ENCODE results near the gene NCOA1. TPM values are rescaled to one million over a fixed set of nuclear protein-coding genes. Genes with fewer than 3 reads are reported as not detected.

Gene NCOA1
- total RNA-seq, 1 experiment from 2014 or later = 27.5 TPM

DNA sequence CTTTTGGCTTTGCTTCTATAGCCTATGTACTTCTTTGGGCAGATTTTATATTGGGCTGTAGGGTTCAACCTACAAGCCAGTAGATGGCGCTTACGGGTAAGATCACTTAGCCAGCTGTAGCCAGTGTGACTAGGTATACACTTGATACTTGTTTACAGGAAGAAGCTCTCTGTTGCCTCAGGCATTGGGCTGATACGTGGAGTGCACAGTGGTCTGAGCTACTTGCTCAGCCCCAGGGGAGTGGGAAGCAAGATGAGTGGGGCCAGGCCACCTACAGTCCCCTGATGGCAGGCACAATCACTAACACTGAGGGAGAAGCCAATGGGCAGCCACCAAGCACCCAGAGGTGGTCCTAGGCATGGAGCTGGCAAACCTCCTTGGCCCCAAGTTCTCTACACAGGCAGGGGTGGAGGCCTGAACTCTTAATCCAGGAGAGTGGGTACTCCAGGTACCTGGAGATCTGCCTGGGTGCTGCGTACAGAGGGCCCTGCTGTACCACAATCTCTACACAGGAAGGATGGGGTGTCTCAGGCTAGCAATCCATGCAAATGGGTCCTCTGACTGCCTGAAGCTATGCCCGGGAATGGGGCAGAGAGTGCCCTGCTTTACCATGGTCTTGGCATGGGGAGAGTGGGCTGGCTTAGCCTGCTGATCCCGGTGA is 122.2 kb downstream of the NCOA1 start:
- H3K36me3 ChIP-seq (ENCODE audit: insufficient read depth, low read length, poor library complexity, severe bottlenecking) = no peaks in the 10 kb centered on the region
- no TSS peak for BruUV-seq (replicated peaks)
- ChIA-PET CTCF (interaction anchor here (0.5 to 1.0 kb wide), 5 partner anchors 176 to 307 kb away, joined by 3 to 4 read pairs (median 3); partner anchors contain the start of gene ADCY3), POLR2A (ENCODE audit: low non-redundant PET) (no interaction called here)
- no peaks in the 10 kb centered on the region for H3K27me3 ChIP-seq (replicated peaks; ENCODE audit: insufficient read depth, low read depth, low read length, poor library complexity)
- H3K27ac ChIP-seq (ENCODE audit: low read depth, low read length, poor library complexity, severe bottlenecking) = no peak overlapping the region
- H3K9me3 ChIP-seq (ENCODE audit: low read depth, low read length, poor library complexity, severe bottlenecking) = peaks cover 12% of the 10 kb centered on the region
- DNase-seq (ENCODE audit: low spot score) = peak; percentile 71
- H3K4me1 ChIP-seq (ENCODE audit: insufficient read depth, low read length, poor library complexity, severe bottlenecking) = peaks cover 18% of the 10 kb centered on the region
- intact Hi-C loops (cut with micrococcal nuclease; ENCODE audit: unreplicated experiment) = loop anchor here (2.0 kb wide), 1 partner anchor 214 kb away; no protein-coding TSS in a partner anchor
- no peak for TF ChIP-seq EZH2 (IDR thresholded peaks at IDR 0.05; ENCODE audit: borderline replicate concordance, low read depth, low read length, poor library complexity, severe bottlenecking)
- TF ChIP-seq, protein P1, sequence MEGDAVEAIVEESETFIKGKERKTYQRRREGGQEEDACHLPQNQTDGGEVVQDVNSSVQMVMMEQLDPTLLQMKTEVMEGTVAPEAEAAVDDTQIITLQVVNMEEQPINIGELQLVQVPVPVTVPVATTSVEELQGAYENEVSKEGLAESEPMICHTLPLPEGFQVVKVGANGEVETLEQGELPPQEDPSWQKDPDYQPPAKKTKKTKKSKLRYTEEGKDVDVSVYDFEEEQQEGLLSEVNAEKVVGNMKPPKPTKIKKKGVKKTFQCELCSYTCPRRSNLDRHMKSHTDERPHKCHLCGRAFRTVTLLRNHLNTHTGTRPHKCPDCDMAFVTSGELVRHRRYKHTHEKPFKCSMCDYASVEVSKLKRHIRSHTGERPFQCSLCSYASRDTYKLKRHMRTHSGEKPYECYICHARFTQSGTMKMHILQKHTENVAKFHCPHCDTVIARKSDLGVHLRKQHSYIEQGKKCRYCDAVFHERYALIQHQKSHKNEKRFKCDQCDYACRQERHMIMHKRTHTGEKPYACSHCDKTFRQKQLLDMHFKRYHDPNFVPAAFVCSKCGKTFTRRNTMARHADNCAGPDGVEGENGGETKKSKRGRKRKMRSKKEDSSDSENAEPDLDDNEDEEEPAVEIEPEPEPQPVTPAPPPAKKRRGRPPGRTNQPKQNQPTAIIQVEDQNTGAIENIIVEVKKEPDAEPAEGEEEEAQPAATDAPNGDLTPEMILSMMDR (conservative IDR thresholded peaks at IDR 0.05; ENCODE audit: low read depth, low read length) = peak; percentile 67
- H3K4me3 ChIP-seq (ENCODE audit: low read depth, low read length, poor library complexity, severe bottlenecking) = no peak overlapping the region

DNA sequence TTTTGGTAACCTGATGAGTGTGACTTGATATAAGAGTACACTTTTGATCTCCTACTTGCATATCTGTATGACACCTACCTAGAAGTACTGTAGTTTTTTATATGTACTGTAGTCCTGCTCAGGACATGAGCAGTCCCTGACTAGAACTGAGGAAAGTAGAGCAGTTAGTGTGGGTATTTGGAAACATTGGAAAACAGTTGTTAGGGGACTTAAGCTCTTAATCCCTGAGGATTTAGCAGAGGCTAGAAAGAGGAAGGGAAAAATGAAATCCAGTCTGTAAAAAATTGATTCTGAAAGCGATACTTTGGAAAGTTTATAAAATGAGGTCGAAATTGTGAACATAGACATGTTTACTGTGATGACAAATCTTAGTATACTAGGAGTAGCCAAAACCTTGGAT is 125.6 kb downstream of the NCOA1 start:
- Histone ChIP-seq H3K27ac (ENCODE audit: low read depth, low read length, poor library complexity, severe bottlenecking) (no peak overlapping the region), H3K27me3 (replicated peaks; ENCODE audit: insufficient read depth, low read depth, low read length, poor library complexity) (no peaks in the 10 kb centered on the region), H3K4me1 (ENCODE audit: insufficient read depth, low read length, poor library complexity, severe bottlenecking) (peaks cover 34% of the 10 kb centered on the region), H3K36me3 (ENCODE audit: insufficient read depth, low read length, poor library complexity, severe bottlenecking) (no peaks in the 10 kb centered on the region), H3K9me3 (ENCODE audit: low read depth, low read length, poor library complexity, severe bottlenecking) (peaks cover 8% of the 10 kb centered on the region), H3K4me3 (ENCODE audit: low read depth, low read length, poor library complexity, severe bottlenecking) (no peak overlapping the region)
- TF ChIP-seq EZH2 (IDR thresholded peaks at IDR 0.05; ENCODE audit: borderline replicate concordance, low read depth, low read length, poor library complexity, severe bottlenecking) = no peak
- TF ChIP-seq, protein P1 (conservative IDR thresholded peaks at IDR 0.05; ENCODE audit: low read depth, low read length) = no peak
- BruUV-seq (replicated peaks) = no TSS peak
- CTCF ChIA-PET = no interaction called here
- no peak for DNase-seq (ENCODE audit: low spot score)
- POLR2A ChIA-PET (ENCODE audit: low non-redundant PET) = no interaction called here
- intact Hi-C loops (cut with micrococcal nuclease; ENCODE audit: unreplicated experiment) = no loop called here

DNA sequence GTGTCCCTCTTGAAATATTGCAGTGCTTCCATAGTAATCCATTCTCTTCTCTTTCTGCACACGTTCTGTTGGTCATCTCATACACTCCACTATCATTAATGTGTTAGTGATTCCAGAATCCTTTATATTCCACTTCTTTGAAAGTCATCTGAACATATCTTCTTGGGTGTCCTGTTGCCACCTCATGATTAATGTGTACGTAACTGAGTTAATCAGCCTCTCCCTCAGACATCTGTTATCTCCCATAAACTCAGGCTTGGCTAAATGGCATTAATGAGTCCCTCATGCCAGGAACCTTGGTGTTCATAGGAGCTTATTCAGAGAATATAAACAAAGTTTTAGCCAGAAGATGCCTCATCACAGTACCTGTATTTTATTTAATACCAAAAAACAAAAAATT is 126.4 kb downstream of the NCOA1 start:
- Histone ChIP-seq H3K4me1 (ENCODE audit: insufficient read depth, low read length, poor library complexity, severe bottlenecking) (peaks cover 34% of the 10 kb centered on the region), H3K27me3 (replicated peaks; ENCODE audit: insufficient read depth, low read depth, low read length, poor library complexity) (no peaks in the 10 kb centered on the region), H3K27ac (ENCODE audit: low read depth, low read length, poor library complexity, severe bottlenecking) (no peak overlapping the region), H3K4me3 (ENCODE audit: low read depth, low read length, poor library complexity, severe bottlenecking) (no peak overlapping the region), H3K36me3 (ENCODE audit: insufficient read depth, low read length, poor library complexity, severe bottlenecking) (no peaks in the 10 kb centered on the region), H3K9me3 (ENCODE audit: low read depth, low read length, poor library complexity, severe bottlenecking) (peaks cover under 1% of the 10 kb centered on the region)
- no TSS peak for BruUV-seq (replicated peaks)
- ChIA-PET CTCF (no interaction called here), POLR2A (ENCODE audit: low non-redundant PET) (no interaction called here)
- DNase-seq (ENCODE audit: low spot score) = peak; percentile 24
- intact Hi-C loops (cut with micrococcal nuclease; ENCODE audit: unreplicated experiment) = no loop called here
- TF ChIP-seq, protein P1 (conservative IDR thresholded peaks at IDR 0.05; ENCODE audit: low read depth, low read length) = no peak
- TF ChIP-seq EZH2 (IDR thresholded peaks at IDR 0.05; ENCODE audit: borderline replicate concordance, low read depth, low read length, poor library complexity, severe bottlenecking) = no peak

All from A673 (cell line).